ENCODE results near the gene MYH9.

The MYH9 gene

DNA sequence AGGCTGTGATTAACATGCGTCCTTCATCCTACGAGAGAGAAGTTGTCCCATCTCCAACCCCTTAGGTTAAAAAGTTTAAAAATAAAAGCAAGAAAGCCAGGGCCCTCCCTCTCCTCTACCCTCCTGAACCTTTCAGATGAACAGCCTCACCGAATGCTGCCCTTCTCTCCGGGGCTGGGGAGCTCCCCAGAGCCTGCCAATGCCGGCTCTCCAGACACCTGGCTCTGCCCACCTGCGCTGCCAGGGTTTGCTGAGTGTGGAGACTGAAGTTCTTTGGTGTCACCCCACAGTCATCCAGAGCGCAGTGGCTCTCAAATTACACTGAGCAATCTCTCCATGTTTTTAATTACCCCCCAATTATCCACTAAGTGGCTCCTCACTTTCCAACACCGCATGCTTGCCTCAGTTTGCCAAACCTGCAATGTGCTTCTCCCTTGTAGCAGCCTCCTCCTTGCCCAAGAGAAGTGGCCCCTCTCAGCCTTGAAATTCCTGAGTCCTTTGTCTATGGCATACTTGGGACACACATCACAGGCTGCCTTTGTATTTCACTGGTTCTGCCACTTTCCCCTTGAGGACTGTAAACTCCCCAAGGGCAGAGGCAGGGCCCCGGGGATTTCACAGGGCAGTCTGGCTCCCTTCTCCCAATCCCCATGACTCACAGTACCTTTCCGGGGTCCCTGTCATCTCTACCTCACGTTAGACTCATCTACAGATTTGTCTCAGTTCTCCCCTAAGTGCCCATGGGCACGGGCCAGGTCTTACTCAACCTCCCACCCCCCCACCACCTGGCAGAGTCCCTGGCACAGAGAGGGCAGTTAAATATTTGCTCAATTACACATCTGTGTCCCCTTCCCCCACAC lies 2.0 kb downstream of the MYH9 start (continued):
- TF ChIP-seq SP7 (tag by site-specific recombination; IDR thresholded peaks at IDR 0.05): peak; percentile 95
- peak; percentile 72 for TF ChIP-seq PRDM1 (tag by site-specific recombination; IDR thresholded peaks at IDR 0.05)
- TF ChIP-seq ZNF248 (tag by site-specific recombination; IDR thresholded peaks at IDR 0.05): no peak
- no peak for TF ChIP-seq ZNF585B (tag by site-specific recombination; IDR thresholded peaks at IDR 0.05)
- no peak for TF ChIP-seq ZFP69B (tag by site-specific recombination; IDR thresholded peaks at IDR 0.05)
- TF ChIP-seq, protein P1, sequence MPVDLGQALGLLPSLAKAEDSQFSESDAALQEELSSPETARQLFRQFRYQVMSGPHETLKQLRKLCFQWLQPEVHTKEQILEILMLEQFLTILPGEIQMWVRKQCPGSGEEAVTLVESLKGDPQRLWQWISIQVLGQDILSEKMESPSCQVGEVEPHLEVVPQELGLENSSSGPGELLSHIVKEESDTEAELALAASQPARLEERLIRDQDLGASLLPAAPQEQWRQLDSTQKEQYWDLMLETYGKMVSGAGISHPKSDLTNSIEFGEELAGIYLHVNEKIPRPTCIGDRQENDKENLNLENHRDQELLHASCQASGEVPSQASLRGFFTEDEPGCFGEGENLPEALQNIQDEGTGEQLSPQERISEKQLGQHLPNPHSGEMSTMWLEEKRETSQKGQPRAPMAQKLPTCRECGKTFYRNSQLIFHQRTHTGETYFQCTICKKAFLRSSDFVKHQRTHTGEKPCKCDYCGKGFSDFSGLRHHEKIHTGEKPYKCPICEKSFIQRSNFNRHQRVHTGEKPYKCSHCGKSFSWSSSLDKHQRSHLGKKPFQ (tag by site-specific recombination; IDR thresholded peaks at IDR 0.05): no peak
- no peak for TF ChIP-seq ZNF660 (tag by site-specific recombination; IDR thresholded peaks at IDR 0.05)

- Histone ChIP-seq H3K9me3 (ENCODE audit: control insufficient read depth, insufficient read depth, low read depth, low read length) (no peaks in the 10 kb centered on the region), H3K36me3 (ENCODE audit: control insufficient read depth in 2 of 2, insufficient read depth in 1 of 2, low read length in 2 of 2) (peaks cover 9 to 14% of the 10 kb centered on the region in 2 experiments; a peak in 2 of 3 replicates), H3K4me3 (ENCODE audit: low read depth, low read length) (peak overlapping the region; percentile 94; the same call in 1 of the 2 replicates), H3K27ac (ENCODE audit: extremely low read depth, low read depth, low read length) (peak overlapping the region; percentile 95), H3K4me1 (ENCODE audit: control insufficient read depth, insufficient read depth, low read length) (peaks cover 14% of the 10 kb centered on the region)
- ChIA-PET POLR2A (interaction anchor here (0.6 to 1.8 kb wide), 8 partner anchors 9 to 89 kb away, joined by 3 to 7 read pairs (median 4); no protein-coding TSS in a partner anchor), CTCF (interaction anchor here (0.8 to 1.4 kb wide), 9 partner anchors 15 to 102 kb away, joined by 3 to 6 read pairs (median 3); no protein-coding TSS in a partner anchor)
- TF ChIP-seq ZIC2 (tag by site-specific recombination; IDR thresholded peaks at IDR 0.05) (peak; percentile 18; the same call in 1 of the 2 replicates), ZNF354C (tag by site-specific recombination; IDR thresholded peaks at IDR 0.05; ENCODE audit: borderline replicate concordance, low read depth) (no peak), ZNF133 (tag by site-specific recombination; IDR thresholded peaks at IDR 0.05) (no peak), ZNF654 (tag by site-specific recombination; IDR thresholded peaks at IDR 0.05; ENCODE audit: low read depth) (no peak), ZNF544 (tag by site-specific recombination; IDR thresholded peaks at IDR 0.05) (no peak), ZNF670 (tag by site-specific recombination; IDR thresholded peaks at IDR 0.05; ENCODE audit: low read depth) (no peak), KLF10 (tag by site-specific recombination; IDR thresholded peaks at IDR 0.05) (no peak), ZNF341 (tag by site-specific recombination; IDR thresholded peaks at IDR 0.05; ENCODE audit: low read depth) (peak; percentile 60), YY2 (tag by site-specific recombination; IDR thresholded peaks at IDR 0.05) (no peak), ZNF76 (tag by site-specific recombination; IDR thresholded peaks at IDR 0.05; ENCODE audit: borderline replicate concordance, low read depth) (no peak), ZNF837 (tag by site-specific recombination; IDR thresholded peaks at IDR 0.05) (no peak), GLIS1 (tag by site-specific recombination; IDR thresholded peaks at IDR 0.05) (no peak), ZNF704 (tag by site-specific recombination; IDR thresholded peaks at IDR 0.05) (no peak), ZNF660 (tag by site-specific recombination; IDR thresholded peaks at IDR 0.05) (no peak), ZBTB26 (tag by site-specific recombination; optimal IDR thresholded peaks at IDR 0.05) (no peak), ZNF10 (tag by site-specific recombination; IDR thresholded peaks at IDR 0.05) (no peak)
- TF ChIP-seq, protein P2, sequence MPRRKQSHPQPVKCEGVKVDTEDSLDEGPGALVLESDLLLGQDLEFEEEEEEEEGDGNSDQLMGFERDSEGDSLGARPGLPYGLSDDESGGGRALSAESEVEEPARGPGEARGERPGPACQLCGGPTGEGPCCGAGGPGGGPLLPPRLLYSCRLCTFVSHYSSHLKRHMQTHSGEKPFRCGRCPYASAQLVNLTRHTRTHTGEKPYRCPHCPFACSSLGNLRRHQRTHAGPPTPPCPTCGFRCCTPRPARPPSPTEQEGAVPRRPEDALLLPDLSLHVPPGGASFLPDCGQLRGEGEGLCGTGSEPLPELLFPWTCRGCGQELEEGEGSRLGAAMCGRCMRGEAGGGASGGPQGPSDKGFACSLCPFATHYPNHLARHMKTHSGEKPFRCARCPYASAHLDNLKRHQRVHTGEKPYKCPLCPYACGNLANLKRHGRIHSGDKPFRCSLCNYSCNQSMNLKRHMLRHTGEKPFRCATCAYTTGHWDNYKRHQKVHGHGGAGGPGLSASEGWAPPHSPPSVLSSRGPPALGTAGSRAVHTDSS (tag by site-specific recombination; IDR thresholded peaks at IDR 0.05): no peak
- TF ChIP-seq, protein P3, sequence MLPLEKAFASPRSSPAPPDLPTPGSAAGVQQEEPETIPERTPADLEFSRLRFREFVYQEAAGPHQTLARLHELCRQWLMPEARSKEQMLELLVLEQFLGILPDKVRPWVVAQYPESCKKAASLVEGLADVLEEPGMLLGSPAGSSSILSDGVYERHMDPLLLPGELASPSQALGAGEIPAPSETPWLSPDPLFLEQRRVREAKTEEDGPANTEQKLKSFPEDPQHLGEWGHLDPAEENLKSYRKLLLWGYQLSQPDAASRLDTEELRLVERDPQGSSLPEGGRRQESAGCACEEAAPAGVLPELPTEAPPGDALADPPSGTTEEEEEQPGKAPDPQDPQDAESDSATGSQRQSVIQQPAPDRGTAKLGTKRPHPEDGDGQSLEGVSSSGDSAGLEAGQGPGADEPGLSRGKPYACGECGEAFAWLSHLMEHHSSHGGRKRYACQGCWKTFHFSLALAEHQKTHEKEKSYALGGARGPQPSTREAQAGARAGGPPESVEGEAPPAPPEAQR (tag by site-specific recombination; IDR thresholded peaks at IDR 0.05): no peak
- TF ChIP-seq, protein P4, sequence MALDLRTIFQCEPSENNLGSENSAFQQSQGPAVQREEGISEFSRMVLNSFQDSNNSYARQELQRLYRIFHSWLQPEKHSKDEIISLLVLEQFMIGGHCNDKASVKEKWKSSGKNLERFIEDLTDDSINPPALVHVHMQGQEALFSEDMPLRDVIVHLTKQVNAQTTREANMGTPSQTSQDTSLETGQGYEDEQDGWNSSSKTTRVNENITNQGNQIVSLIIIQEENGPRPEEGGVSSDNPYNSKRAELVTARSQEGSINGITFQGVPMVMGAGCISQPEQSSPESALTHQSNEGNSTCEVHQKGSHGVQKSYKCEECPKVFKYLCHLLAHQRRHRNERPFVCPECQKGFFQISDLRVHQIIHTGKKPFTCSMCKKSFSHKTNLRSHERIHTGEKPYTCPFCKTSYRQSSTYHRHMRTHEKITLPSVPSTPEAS (tag by site-specific recombination; IDR thresholded peaks at IDR 0.05): no peak
Measured at GRCh38 chr22:36384766-36385481, 2.8 kb downstream of the MYH9 start.

All from HEK293 (cell line).